ENCODE data around the gene NDEL1.

DNA sequence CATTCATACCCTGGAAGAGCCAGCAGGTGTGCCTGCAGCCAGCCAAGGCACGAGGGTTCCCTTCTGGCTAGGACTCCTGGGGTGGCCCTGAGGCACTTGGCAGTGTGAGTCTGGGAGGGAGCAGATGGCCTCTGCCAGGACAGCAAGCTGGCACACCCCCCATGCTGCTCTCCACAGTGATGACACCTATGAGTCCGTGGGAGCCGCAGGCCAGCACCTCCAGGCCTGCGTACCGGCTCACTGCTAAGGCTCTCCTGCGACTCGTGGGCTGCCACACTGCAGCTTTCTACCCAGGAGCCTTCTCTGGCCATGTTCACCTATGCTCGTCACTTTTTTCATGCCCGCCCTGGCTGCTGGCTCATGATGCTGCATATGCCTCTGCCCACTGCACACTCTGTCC lies 68.1 kb downstream of the NDEL1 start:
- no peak for TF ChIP-seq EP300 (IDR thresholded peaks at IDR 0.05)
- TF ChIP-seq, protein P1, sequence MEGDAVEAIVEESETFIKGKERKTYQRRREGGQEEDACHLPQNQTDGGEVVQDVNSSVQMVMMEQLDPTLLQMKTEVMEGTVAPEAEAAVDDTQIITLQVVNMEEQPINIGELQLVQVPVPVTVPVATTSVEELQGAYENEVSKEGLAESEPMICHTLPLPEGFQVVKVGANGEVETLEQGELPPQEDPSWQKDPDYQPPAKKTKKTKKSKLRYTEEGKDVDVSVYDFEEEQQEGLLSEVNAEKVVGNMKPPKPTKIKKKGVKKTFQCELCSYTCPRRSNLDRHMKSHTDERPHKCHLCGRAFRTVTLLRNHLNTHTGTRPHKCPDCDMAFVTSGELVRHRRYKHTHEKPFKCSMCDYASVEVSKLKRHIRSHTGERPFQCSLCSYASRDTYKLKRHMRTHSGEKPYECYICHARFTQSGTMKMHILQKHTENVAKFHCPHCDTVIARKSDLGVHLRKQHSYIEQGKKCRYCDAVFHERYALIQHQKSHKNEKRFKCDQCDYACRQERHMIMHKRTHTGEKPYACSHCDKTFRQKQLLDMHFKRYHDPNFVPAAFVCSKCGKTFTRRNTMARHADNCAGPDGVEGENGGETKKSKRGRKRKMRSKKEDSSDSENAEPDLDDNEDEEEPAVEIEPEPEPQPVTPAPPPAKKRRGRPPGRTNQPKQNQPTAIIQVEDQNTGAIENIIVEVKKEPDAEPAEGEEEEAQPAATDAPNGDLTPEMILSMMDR (IDR thresholded peaks at IDR 0.05) = no peak
- TF ChIP-seq POLR2AphosphoS5 (IDR thresholded peaks at IDR 0.05) = no peak
- TF ChIP-seq POLR2A (IDR thresholded peaks at IDR 0.05) = no peak

Measured in suprapubic skin (tissue), 4 donors.